Neural progenitor cell (in vitro differentiated cells): ENCODE results near the gene KCNH5. TPM values are rescaled to one million over a fixed set of nuclear protein-coding genes. Genes with fewer than 3 reads are reported as not detected.

ENCODE experiments used
- DNase-seq: peaks from one replicate; pipeline ENCODE4 v3.0.0-alpha.2; 2016; ENCODE audit warnings: low spot score
- H2AFZ ChIP-seq: fragments of 200-600 bp; sonication (generic); replicated peaks from 2 replicates; pipeline ENCODE4 v1.6.1; 2016; ENCODE audit warnings: antibody characterized with exemption
- H3F3A ChIP-seq: fragments of 200-600 bp; sonication (generic); 2 replicates; pipeline ENCODE4 v1.6.1; 2016; ENCODE audit warnings: antibody characterized with exemption, low read depth
- H3K27ac ChIP-seq: fragments of 200-600 bp; sonication (generic); 2 replicates; pipeline ENCODE4 v1.5.1; 2016; ENCODE audit warnings: mild to moderate bottlenecking
- H3K27me3 ChIP-seq: fragments of 200-600 bp; sonication (generic); 2 replicates; pipeline ENCODE4 v1.6.1; 2016; ENCODE audit warnings: mild to moderate bottlenecking, moderate library complexity
- H3K36me3 ChIP-seq: fragments of 200-600 bp; sonication (generic); 2 replicates; pipeline ENCODE4 v1.5.1; 2016
- H3K4me1 ChIP-seq: fragments of 200-600 bp; sonication (generic); 2 replicates; pipeline ENCODE4 v1.6.1; 2016; ENCODE audit warnings: mixed run types
- H3K4me2 ChIP-seq: fragments of 200-600 bp; sonication (generic); 2 replicates; pipeline ENCODE4 v1.6.1; 2016
- H3K4me3 ChIP-seq: fragments of 200-600 bp; sonication (generic); 2 replicates; pipeline ENCODE4 v1.5.1; 2016
- H3K79me2 ChIP-seq: fragments of 200-600 bp; sonication (generic); 2 replicates; pipeline ENCODE4 v1.6.1; 2016; ENCODE audit warnings: low read depth
- H3K9ac ChIP-seq: fragments of 200-600 bp; sonication (generic); 2 replicates; pipeline ENCODE4 v1.6.1; 2016
- H3K9me3 ChIP-seq: fragments of 200-600 bp; sonication (generic); 2 replicates; pipeline ENCODE4 v1.5.1; 2016; ENCODE audit warnings: low read depth
- H4K20me1 ChIP-seq: fragments of 200-600 bp; sonication (generic); 2 replicates; pipeline ENCODE4 v1.6.1; 2016; ENCODE audit warnings: low read depth
- H3K27ac Mint-ChIP-seq: 3 replicates; pipeline ENCODE4 v1.8.0; 2021; ENCODE audit warnings: mixed read lengths
- H3K27me3 Mint-ChIP-seq: 2 replicates; pipeline ENCODE4 v1.8.0; 2022; ENCODE audit warnings: low read depth, mild to moderate bottlenecking, inconsistent platforms, moderate library complexity, mixed read lengths; ENCODE audit not compliant: insufficient read depth
- H3K36me3 Mint-ChIP-seq: 3 replicates; pipeline ENCODE4 v1.8.0; 2021; ENCODE audit warnings: mixed read lengths
- H3K4me1 Mint-ChIP-seq: 3 replicates; pipeline ENCODE4 v1.8.0; 2021; ENCODE audit warnings: mixed read lengths
- H3K4me3 Mint-ChIP-seq: 3 replicates; pipeline ENCODE4 v1.8.0; 2021; ENCODE audit warnings: mild to moderate bottlenecking, moderate library complexity, mixed read lengths
- H3K9me3 Mint-ChIP-seq: 3 replicates; pipeline ENCODE4 v1.8.0; 2020; ENCODE audit warnings: mixed read lengths
- EZH2 ChIP-seq: fragments of 200-600 bp; sonication (generic); IDR thresholded peaks from 2 replicates; pipeline ENCODE4 v1.6.1; 2017; ENCODE audit warnings: antibody characterized with exemption, mild to moderate bottlenecking, moderate library complexity
- EZH2phosphoT487 ChIP-seq: fragments of 200-600 bp; sonication (generic); IDR thresholded peaks from 2 replicates; pipeline ENCODE4 v1.6.1; 2017; ENCODE audit warnings: antibody characterized with exemption
- total RNA-seq: library from RNA; depleted of rRNA; stranded (reverse); fragments of >200 nt; gene quantifications from 2 replicates; pipeline ENCODE4 v1.2.3, GENCODE V29; 2015; ENCODE audit warnings: low replicate concordance
- TF ChIP-seq, protein P1 (sequence below): fragments of 200-600 bp; sonication (generic); IDR thresholded peaks from 2 replicates; pipeline ENCODE4 v1.5.1; 2017; ENCODE audit warnings: antibody characterized with exemption, mild to moderate bottlenecking

KCNH5 gene
- total RNA-seq, 1 donor from 2014 or later: 4.6 TPM

DNA sequence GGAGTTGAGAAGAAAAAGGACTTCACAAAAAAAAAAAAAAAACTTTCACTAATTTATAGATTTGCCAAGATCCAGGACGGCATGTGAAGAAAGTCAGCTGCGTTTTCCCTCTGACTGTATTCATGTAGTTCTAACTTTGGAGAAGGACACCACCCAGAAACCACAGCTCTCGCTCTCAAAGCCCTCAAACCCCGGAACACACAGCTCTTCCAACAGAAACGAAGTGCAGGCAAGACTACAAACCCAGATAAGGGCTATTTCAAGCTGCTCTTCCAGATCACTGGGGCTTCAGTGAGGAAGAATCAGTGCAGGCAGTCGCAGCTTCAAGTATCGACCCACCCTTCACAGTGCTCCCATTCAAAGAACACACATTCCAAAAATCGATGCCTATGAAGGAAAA lies 13.2 kb downstream of the KCNH5 start:
- Histone ChIP-seq H3K36me3 (no peaks in the 10 kb centered on the region), H3K4me2 (no peak overlapping the region), H3K27ac (no peak overlapping the region), H2AFZ (peak overlapping the region; percentile 18), H3K27me3 (no peaks in the 10 kb centered on the region), H3K9me3 (no peaks in the 10 kb centered on the region), H3K4me3 (no peak overlapping the region), H3F3A (peaks cover 6% of the 10 kb centered on the region), H4K20me1 (no peaks in the 10 kb centered on the region), H3K79me2 (no peaks in the 10 kb centered on the region), H3K4me1 (peaks cover 19% of the 10 kb centered on the region), H3K9ac (no peak overlapping the region)
- no peaks in the 10 kb centered on the region for H3K4me1 Mint-ChIP-seq
- H3K27me3 Mint-ChIP-seq: peaks cover 7% of the 10 kb centered on the region
- no peak overlapping the region for H3K27ac Mint-ChIP-seq
- H3K4me3 Mint-ChIP-seq: no peak overlapping the region
- TF ChIP-seq, protein P1, sequence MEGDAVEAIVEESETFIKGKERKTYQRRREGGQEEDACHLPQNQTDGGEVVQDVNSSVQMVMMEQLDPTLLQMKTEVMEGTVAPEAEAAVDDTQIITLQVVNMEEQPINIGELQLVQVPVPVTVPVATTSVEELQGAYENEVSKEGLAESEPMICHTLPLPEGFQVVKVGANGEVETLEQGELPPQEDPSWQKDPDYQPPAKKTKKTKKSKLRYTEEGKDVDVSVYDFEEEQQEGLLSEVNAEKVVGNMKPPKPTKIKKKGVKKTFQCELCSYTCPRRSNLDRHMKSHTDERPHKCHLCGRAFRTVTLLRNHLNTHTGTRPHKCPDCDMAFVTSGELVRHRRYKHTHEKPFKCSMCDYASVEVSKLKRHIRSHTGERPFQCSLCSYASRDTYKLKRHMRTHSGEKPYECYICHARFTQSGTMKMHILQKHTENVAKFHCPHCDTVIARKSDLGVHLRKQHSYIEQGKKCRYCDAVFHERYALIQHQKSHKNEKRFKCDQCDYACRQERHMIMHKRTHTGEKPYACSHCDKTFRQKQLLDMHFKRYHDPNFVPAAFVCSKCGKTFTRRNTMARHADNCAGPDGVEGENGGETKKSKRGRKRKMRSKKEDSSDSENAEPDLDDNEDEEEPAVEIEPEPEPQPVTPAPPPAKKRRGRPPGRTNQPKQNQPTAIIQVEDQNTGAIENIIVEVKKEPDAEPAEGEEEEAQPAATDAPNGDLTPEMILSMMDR: no peak
- no peak for TF ChIP-seq EZH2phosphoT487
- TF ChIP-seq EZH2: no peak
- no peak for DNase-seq
- H3K9me3 Mint-ChIP-seq: no peaks in the 10 kb centered on the region
- H3K36me3 Mint-ChIP-seq: no peaks in the 10 kb centered on the region

DNA sequence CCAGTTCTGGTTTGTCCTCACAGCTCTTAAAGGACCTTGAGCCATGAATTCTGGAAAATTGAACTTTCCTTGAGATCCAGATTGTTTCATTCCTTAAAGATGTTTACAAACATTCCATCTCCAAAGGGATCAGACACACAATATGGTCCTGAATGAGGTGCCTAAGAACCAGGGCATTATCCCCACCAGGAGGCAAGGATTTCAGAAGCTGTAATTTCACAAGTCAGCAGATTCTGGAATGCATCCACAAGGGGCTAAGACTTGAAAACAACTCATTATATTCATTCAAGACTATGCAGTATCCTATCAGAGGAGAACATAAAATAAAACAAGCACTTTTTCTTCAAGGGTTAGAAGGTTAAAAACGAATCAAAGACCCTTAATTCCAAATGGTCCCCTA lies 15.1 kb downstream of the KCNH5 start:
- no peaks in the 10 kb centered on the region for H3K27me3 ChIP-seq

DNA sequence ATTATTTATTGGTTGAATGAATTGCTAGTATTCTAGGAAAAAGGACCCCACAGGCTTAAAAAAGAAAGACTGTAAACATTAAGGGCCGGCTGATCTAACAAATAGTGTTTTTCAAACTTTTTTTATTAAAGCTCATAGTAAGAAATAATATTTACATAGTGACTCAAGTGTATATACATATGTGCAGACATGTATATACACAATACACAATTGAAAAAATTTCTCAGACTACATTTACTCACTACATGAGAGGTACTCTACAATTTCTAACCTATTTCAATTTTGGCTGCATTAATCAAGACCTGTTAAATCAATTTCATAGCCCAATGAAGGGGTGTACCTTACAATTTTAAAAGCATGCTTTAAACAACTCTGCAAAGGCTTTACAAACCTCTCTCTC lies 17.5 kb downstream of the KCNH5 start:
- H3K36me3 Mint-ChIP-seq: no peaks in the 10 kb centered on the region
- Histone ChIP-seq H3K27ac (no peak overlapping the region), H3K27me3 (no peaks in the 10 kb centered on the region), H3K36me3 (no peaks in the 10 kb centered on the region), H3K9me3 (no peaks in the 10 kb centered on the region), H3K79me2 (no peaks in the 10 kb centered on the region), H3K4me3 (no peak overlapping the region), H4K20me1 (no peaks in the 10 kb centered on the region), H3K9ac (no peak overlapping the region), H3K4me1 (peaks cover 19% of the 10 kb centered on the region), H3K4me2 (no peak overlapping the region), H2AFZ (no peak overlapping the region), H3F3A (peaks cover 6% of the 10 kb centered on the region)
- no peaks in the 10 kb centered on the region for H3K27me3 Mint-ChIP-seq
- no peak for DNase-seq
- H3K9me3 Mint-ChIP-seq: no peaks in the 10 kb centered on the region
- H3K27ac Mint-ChIP-seq: no peak overlapping the region
- no peaks in the 10 kb centered on the region for H3K4me1 Mint-ChIP-seq
- H3K4me3 Mint-ChIP-seq: no peak overlapping the region
- TF ChIP-seq EZH2phosphoT487: no peak
- TF ChIP-seq, protein P1: no peak
- TF ChIP-seq EZH2: no peak

More for the DNA sequence above, 15.1 kb downstream of the KCNH5 start:
- H3K27ac Mint-ChIP-seq: no peak overlapping the region
- H3K4me1 Mint-ChIP-seq: no peaks in the 10 kb centered on the region
- Histone ChIP-seq H3K4me3 (no peak overlapping the region), H3F3A (peaks cover 6% of the 10 kb centered on the region), H3K4me1 (peaks cover 19% of the 10 kb centered on the region), H3K79me2 (no peaks in the 10 kb centered on the region), H4K20me1 (no peaks in the 10 kb centered on the region), H3K27ac (no peak overlapping the region), H3K36me3 (no peaks in the 10 kb centered on the region), H2AFZ (no peak overlapping the region), H3K4me2 (no peak overlapping the region), H3K9me3 (no peaks in the 10 kb centered on the region), H3K9ac (no peak overlapping the region)
- TF ChIP-seq EZH2 (no peak), EZH2phosphoT487 (no peak)
- TF ChIP-seq, protein P1: peak; percentile 6
- DNase-seq: peak; percentile 38
- no peaks in the 10 kb centered on the region for H3K36me3 Mint-ChIP-seq
- no peak overlapping the region for H3K4me3 Mint-ChIP-seq
- H3K27me3 Mint-ChIP-seq: peaks cover 7% of the 10 kb centered on the region
- no peaks in the 10 kb centered on the region for H3K9me3 Mint-ChIP-seq
